Measurements from ENCODE around the gene RAB34. TPM values are rescaled to one million over a fixed set of nuclear protein-coding genes. Genes with fewer than 3 reads are reported as not detected.

Gene RAB34
- total and polyA plus RNA-seq, 2 donors (not counting 1 experiment from before 2014, with no cell fraction given), result 17.1 to 18.0 TPM

GRCh38 chr17:28710861-28711722, 6.6 kb downstream of the RAB34 start:
- H3K9me3 Mint-ChIP-seq (ENCODE audit: insufficient read depth), result no peaks in the 10 kb centered on the region

More at GRCh38 chr17:28710861-28711722, 6.6 kb downstream of the RAB34 start:
- H3K27me3 ChIP-seq (replicated peaks in 1 of 4; ENCODE audit: control extremely low read depth in 1 of 4, control insufficient read depth in 3 of 4, insufficient read depth in 4 of 4, low read length in 3 of 4), result no peaks in the 10 kb centered on the region
- ChIA-PET POLR2A (interaction anchor here (0.6 to 2.8 kb wide), 10 partner anchors 9 to 241 kb away, joined by 3 to 38 read pairs (median 4); partner anchors contain the start of genes BLTP2, NEK8, PHF12 and RPL23A), CTCF (interaction anchor here (0.6 to 3.2 kb wide), 7 partner anchors 8 to 191 kb away, joined by 3 to 31 read pairs (median 6); partner anchors contain the start of genes RPL23A and TLCD1)
- peak overlapping the region; percentile 96 for H2AFZ ChIP-seq (ENCODE audit: insufficient read depth, low read depth, low read length, poor library complexity, severe bottlenecking)
- H3K27ac ChIP-seq (ENCODE audit: low read length in 2 of 2), result peak overlapping the region; percentile 69 to 79
- no peaks in the 10 kb centered on the region for H3K36me3 ChIP-seq (replicated peaks in 1 of 2; ENCODE audit: control extremely low read depth in 1 of 2, control insufficient read depth in 1 of 2, extremely low read depth in 1 of 2, insufficient read depth in 2 of 2, low read length in 1 of 2)
- H3K79me2 ChIP-seq (ENCODE audit: control insufficient read depth, insufficient read depth, low read length), result no peaks in the 10 kb centered on the region
- H3K9ac ChIP-seq (ENCODE audit: low read length), result peak overlapping the region; percentile 74
- H3K27ac Mint-ChIP-seq, result peak overlapping the region; percentile 93
- intact Hi-C loops (cut with micrococcal nuclease), result loop anchor here (1.0 to 10.0 kb wide), 5 partner anchors 8 to 434 kb away; partner anchors contain the start of genes ALDOC, BLTP2, PIGS and RPL23A
- peak; percentile 88 for DNase-seq
- no peaks in the 10 kb centered on the region for H3K9me3 ChIP-seq (ENCODE audit: control extremely low read depth in 1 of 3, control insufficient read depth in 2 of 3, insufficient read depth in 1 of 3, low read length in 2 of 3)
- H4K20me1 ChIP-seq (ENCODE audit: control insufficient read depth, insufficient read depth, low read length, poor library complexity, severe bottlenecking), result no peaks in the 10 kb centered on the region
- under 1% methylated on average over 68 of the region's 74 CpGs for WGBS (ENCODE audit: insufficient coverage)
- H3K4me1 ChIP-seq (ENCODE audit: control insufficient read depth in 2 of 2, insufficient read depth in 2 of 2, low read length in 2 of 2), result peaks cover 9 to 18% of the 10 kb centered on the region in 2 donors
- H3K4me3 Mint-ChIP-seq, result peak overlapping the region; percentile 96
- no peaks in the 10 kb centered on the region for H3K27me3 Mint-ChIP-seq
- H3K4me1 Mint-ChIP-seq, result peaks cover 19% of the 10 kb centered on the region
- peak overlapping the region; percentile 54 to 88 (median 73) for H3K4me3 ChIP-seq (ENCODE audit: control extremely low read depth in 1 of 5, extremely low read depth in 1 of 5, insufficient read depth in 1 of 5, low read depth in 2 of 5, low read length in 4 of 5)
- H3K4me2 ChIP-seq (replicated peaks; ENCODE audit: low read depth, low read length, poor library complexity, severe bottlenecking), result peak overlapping the region; percentile 93
- ATAC-seq (ENCODE audit: low read depth), result peak; percentile 90
- TF ChIP-seq EZH2 (IDR thresholded peaks at IDR 0.05; ENCODE audit: borderline replicate concordance, insufficient read depth, low read depth, low read length, poor library complexity, severe bottlenecking), result no peak
- TF ChIP-seq CTCF (IDR thresholded peaks at IDR 0.05), result no peak
